ENCODE results near the gene GPC5. TPM values are rescaled to one million over a fixed set of nuclear protein-coding genes. Genes with fewer than 3 reads are reported as not detected.

GPC5 gene
- total and polyA plus RNA-seq, 2 of the 8 experiments (the other 6 are each of a cell fraction or from before 2014, with no cell fraction given): 0.20 to 0.39 TPM

DNA sequence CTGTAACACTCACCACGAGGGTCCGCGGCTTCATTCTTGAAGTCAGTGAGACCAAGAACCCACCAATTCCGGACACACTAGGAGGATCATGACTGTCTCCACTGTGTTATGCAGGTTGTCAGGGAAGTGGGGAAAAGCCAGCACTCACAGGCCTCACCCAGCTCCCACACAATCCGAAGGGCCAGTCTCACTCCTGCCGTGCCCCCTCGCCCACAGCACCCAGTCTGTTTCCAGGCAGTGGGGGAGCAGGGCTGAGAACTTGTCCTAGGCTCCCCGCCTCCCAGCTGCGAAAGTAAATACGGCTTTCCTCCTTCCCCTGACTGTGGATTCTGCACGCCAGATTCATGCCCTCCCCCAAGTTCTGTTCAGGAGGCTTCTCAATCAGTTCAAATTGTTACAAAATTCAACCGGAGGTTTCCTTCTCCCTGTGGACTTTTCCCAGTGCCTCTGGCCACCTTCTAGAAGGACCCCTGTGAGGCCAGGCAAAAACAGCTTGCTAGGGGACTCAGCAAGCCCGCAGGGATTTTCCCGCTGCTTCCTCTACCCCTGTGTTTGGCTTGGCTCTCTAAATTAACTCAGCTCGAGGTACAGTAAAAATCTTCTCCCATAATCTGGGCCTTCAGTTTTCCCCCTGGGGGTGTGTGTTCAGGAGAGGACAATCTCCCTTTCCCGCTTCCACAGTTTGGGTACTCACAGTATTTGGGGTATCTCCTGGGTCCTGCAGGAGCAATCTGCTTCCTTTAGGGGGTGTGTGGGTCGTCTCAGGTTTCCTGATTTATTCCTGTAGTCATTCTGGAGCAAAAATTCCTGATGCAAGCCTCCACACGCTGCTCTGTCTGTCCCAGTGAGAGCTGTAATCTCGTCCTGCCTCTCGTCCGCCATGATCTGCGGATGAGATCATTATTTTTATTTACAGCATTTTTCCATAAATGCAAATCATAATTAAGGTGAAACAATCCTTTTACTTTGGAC is 899.8 kb downstream of the GPC5 start:
- WGBS, 2 experiments (ENCODE audit: extremely low coverage in 1 of 2, insufficient coverage in 1 of 2, insufficient read length in 1 of 2, insufficient replicate concordance in 2 of 2, low coverage in 1 of 2, low lambda C conversion rate in 2 of 2, missing lambda C conversion rate in 1 of 2): 85% methylated on average over 20 of the region's 22 CpGs; no CpG with 5 or more reads in 1 of the 2 experiments
- Histone ChIP-seq H2BK12ac (ENCODE audit: low read depth, low read length) (0 out of 2 replicates have a peak overlapping the region, but pooled peaks have one; percentile 39), H2BK15ac (ENCODE audit: low read length) (no peak overlapping the region), H3K4me2 (ENCODE audit: insufficient read depth in 1 of 2, low read depth in 2 of 2, low read length in 2 of 2) (no peak overlapping the region), H2BK20ac (ENCODE audit: low read length) (no peak overlapping the region), H2AFZ (ENCODE audit: low read length) (peak overlapping the region; percentile 85), H3K4ac (replicated peaks; ENCODE audit: insufficient read length, low read depth, low read length) (no peak overlapping the region), H3K79me1 (ENCODE audit: low read depth, low read length) (no peaks in the 10 kb centered on the region), H3K27me3 (replicated peaks in 1 of 4; ENCODE audit: control insufficient read depth in 3 of 4, extremely low read depth in 1 of 4, insufficient read depth in 3 of 4, low read length in 3 of 4) (no peaks in the 10 kb centered on the region), H3K23me2 (ENCODE audit: low read depth, low read length) (no peaks in the 10 kb centered on the region), H2BK120ac (replicated peaks; ENCODE audit: low read depth, low read length) (no peak overlapping the region), H2BK5ac (ENCODE audit: low read depth, low read length) (no peak overlapping the region), H3K18ac (ENCODE audit: extremely low read depth, low read length) (peak overlapping the region; percentile 60; the same call in 1 of the 2 replicates), H3K9ac (replicated peaks in 1 of 4; ENCODE audit: extremely low read depth in 1 of 4, low read depth in 3 of 4, low read length in 3 of 4) (no peak overlapping the region), H4K91ac (replicated peaks; ENCODE audit: insufficient read length, low read length) (no peak overlapping the region), H3K79me2 (ENCODE audit: control insufficient read depth in 1 of 2, insufficient read depth in 2 of 2, low read length in 2 of 2) (no peaks in the 10 kb centered on the region), H3K14ac (ENCODE audit: insufficient read length) (no peak overlapping the region), H3K4me1 (replicated peaks in 1 of 4; ENCODE audit: control insufficient read depth in 3 of 4, insufficient read depth in 4 of 4, low read length in 3 of 4) (no peaks in the 10 kb centered on the region; a peak in 1 of 7 replicates), H3K4me3 (ENCODE audit: extremely low read depth in 1 of 4, insufficient read depth in 2 of 4, low read depth in 3 of 4, low read length in 4 of 4) (no peak overlapping the region), H4K8ac (ENCODE audit: extremely low read depth, insufficient read depth, low read length) (no peak overlapping the region), H4K20me1 (replicated peaks in 1 of 2; ENCODE audit: control insufficient read depth in 1 of 2, insufficient read depth in 2 of 2, low read length in 2 of 2) (no peaks in the 10 kb centered on the region), H3K9me3 (ENCODE audit: insufficient read depth in 2 of 2, low read depth in 1 of 2, low read length in 1 of 2) (no peaks in the 10 kb centered on the region; a peak in 1 of 4 replicates), H2AK5ac (ENCODE audit: low read depth, low read length) (no peak overlapping the region), H4K5ac (ENCODE audit: insufficient read length, low read depth, low read length) (no peak overlapping the region), H3K56ac (replicated peaks; ENCODE audit: insufficient read length, low read depth, low read length) (no peak overlapping the region), H3K36me3 (ENCODE audit: control insufficient read depth in 2 of 4, insufficient read depth in 4 of 4, low read length in 3 of 4) (no peaks in the 10 kb centered on the region), H3K23ac (ENCODE audit: insufficient read length) (no peak overlapping the region), H3K27ac (ENCODE audit: low read depth, low read length) (no peak overlapping the region)
- FAIRE-seq (no peak), DNase-seq (ENCODE audit: low read depth in 1 of 2, low spot score in 2 of 2) (peak in 1 of 2 experiments; percentile 48)
- CTCF ChIA-PET (ENCODE audit: partially characterized antibody): interaction anchor here (0.6 to 2.0 kb wide), 7 partner anchors 7 to 372 kb away, joined by 3 to 8 read pairs (median 4); no protein-coding TSS in a partner anchor
- TF ChIP-seq TCF12 (IDR thresholded peaks at IDR 0.05; ENCODE audit: low read depth, low read length) (no peak), YY1 (IDR thresholded peaks at IDR 0.05; ENCODE audit: low read depth, low read length) (no peak), RAD21 (IDR thresholded peaks at IDR 0.05 in 1 of 2, conservative IDR thresholded peaks at IDR 0.05 in 1 of 2; ENCODE audit: low read depth in 2 of 2, low read length in 2 of 2) (peak; percentile 7 to 14; a peak in 1 of 4 replicates)
- POLR2A ChIA-PET (ENCODE audit: partially characterized antibody): no interaction called here

All from H1 (cell line).